HG02840 (cell line): ENCODE measurements around the gene CENPB.

Experiments used
- ATAC-seq: cut with Tn5 transposase; IDR thresholded peaks from one replicate; pipeline ENCODE4 v1.9.1; 2021; ENCODE audit warnings: mild to moderate bottlenecking, moderate library complexity, moderate number of reproducible peaks; ENCODE audit not compliant: unreplicated experiment, low FRiP score

CENPB gene

DNA sequence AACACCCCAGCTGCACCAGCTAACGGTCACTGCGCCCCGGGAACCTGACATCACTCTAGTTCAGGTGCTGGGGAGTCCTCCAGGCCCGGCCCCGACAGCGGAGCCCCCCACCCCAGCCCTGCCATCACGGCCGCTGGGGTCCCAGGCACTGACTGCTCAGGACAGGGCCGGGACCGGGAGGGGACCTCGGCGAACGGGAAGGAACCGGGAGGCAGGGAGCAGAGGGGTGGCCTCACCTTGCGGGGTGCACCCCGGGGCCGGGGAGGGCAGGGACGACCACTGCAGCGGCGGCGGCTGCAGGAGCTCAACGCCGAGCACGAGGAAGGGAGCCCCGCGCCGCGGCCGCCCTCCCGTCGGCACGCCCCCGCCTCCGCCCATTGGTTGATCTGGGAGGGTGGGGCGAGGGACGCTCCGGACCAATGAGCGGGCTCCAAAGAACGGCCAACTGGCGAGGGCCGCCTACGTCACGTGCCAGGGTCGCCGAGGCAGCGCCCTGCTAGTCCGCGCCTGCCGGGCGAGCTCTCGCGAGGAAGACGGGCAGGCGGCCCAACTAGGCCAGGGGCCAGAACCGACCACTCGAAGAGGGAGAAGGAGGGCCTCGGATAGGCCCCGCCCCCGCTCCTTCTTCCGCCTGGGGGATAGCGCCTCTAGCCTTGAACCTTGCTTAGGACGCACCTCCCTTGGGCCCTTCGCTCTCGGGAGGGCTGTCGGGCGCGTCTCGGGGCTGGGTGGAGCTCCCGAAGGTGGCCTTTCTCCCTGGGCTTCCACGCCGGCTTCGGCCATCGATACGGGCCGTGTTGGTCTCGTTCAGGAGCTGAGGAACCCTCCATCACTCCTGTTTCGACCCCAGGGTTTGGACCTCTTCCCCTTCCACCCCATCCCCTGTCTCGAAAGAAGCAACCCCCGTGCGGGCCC is 18.9 kb downstream of the CENPB start, which contains the start of gene ADISSP:
Gene ADISSP, minus strand, starts transcription at position 327 of the 915 bp plus-strand sequence. CDS start 7,653 bp downstream, outside the sequence.
- peak; percentile 95 for ATAC-seq

DNA sequence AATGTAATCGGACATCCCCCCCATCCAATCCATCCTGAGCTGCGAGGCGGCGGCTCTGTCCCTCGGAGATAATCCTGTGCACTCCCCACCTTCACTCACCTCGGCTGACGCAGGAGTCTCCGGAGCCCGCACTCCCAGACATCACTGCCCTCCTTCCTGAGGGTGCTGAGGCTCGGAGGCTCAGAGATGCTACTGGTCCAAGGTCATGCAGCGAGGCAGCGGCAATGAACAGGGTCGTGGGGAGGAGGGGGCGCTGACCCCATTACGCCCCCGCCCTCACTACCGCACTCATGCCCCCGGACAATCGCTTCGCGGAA is 19.5 kb downstream of the CENPB start:
- no peak for ATAC-seq

- no peak for ATAC-seq
Observed at GRCh38 chr20:3766422-3767109, 20.0 kb downstream of the CENPB start.

- ATAC-seq: no peak
Observed at GRCh38 chr20:3765171-3765882, 21.2 kb downstream of the CENPB start.

- ATAC-seq: no peak
Observed at GRCh38 chr20:3764659-3765058, 21.9 kb downstream of the CENPB start.

GRCh38 chr20:3763671-3764601 is 22.6 kb downstream of the CENPB start:
- no peak for ATAC-seq

- ATAC-seq: no peak
Observed at GRCh38 chr20:3760655-3761348, 25.7 kb downstream of the CENPB start.

GRCh38 chr20:3759884-3760283 is 26.7 kb downstream of the CENPB start:
- no peak for ATAC-seq

- no peak for ATAC-seq
Observed at GRCh38 chr20:3759316-3759823, 27.2 kb downstream of the CENPB start.

DNA sequence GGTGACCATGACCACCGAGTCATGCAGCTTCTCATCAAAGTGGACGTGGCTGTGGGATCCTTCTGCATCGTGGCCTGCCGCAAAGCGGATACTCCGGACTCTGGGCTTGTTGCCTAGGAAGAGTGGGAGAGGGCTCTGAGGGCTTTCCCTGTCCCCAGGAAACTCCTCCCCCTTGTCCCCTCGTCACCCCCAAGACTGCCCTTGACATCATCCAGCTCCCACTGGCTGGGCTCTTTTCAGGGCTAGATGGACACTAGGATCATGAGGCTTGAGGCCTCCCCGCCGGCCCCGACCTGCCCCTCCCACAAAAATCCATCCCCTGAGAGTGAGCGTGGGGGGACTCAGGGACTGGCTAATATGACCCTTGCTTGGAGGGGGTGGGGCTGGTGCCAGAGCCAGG is 28.0 kb downstream of the CENPB start:
- no peak for ATAC-seq

DNA sequence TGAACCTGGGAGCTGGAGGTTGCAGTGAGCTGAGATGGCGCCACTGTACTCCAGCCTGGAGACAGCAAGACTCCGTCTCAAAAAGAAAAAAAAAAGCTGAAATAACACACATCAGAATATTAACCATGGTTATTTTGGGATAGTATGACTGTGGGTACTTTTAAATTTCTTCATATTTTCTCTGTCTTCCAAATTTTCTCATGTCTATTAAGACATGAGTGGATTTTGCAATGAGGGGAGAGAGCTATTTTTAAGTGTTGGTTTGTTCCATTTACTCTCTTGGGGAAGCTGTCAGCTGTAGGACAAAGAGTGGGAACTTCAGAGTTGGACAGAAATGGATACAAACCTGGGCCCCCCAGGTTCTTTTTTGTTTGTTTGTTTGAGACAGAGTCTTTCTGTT is 29.3 kb downstream of the CENPB start:
- no peak for ATAC-seq

GRCh38 chr20:3755814-3756480 is 30.6 kb downstream of the CENPB start:
- no peak for ATAC-seq

DNA sequence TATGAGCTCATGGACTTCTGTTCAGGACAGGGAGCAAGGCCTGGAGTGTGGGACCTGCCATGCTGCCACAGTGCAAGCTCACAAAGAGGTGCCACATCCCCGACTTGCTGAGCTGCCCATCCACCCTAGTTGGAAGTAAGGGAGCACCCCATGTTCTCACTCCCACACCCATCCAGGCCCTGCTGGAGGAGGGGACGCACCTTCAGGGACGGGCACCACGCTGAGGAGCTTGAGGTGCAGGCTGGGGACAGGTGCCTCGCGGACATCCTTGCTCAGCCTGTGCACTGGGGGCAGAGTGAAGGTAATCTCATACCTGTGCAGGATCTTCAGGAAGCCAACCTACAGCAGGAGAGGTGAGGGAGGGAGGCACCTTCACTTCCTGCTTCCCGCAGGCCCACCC is 31.3 kb downstream of the CENPB start:
- ATAC-seq: no peak

GRCh38 chr20:3754276-3754630 is 32.3 kb downstream of the CENPB start:
- no peak for ATAC-seq

GRCh38 chr20:3753501-3754275 is 32.9 kb downstream of the CENPB start:
- ATAC-seq: no peak

DNA sequence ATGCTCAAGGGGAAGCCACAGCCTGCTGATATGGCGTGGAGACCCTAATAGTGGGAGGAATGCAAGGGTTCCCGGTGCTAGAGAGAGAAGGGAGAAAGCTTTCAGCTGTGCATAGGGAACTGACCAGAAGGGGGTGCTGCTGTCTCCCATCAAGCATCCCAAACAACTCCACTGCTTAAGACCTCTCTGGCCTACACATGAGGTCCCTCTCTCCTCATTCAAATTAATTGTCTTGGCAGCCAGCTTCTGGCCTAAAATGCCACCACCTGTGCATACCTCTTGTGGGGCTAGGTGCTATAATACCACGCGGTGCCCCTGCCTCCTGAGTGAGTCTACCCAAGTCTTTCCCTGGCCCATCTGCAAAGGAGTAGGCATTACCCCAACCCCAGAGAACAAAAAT is 33.4 kb downstream of the CENPB start:
- no peak for ATAC-seq

GRCh38 chr20:3752386-3752759 is 34.2 kb downstream of the CENPB start:
- ATAC-seq: no peak

DNA sequence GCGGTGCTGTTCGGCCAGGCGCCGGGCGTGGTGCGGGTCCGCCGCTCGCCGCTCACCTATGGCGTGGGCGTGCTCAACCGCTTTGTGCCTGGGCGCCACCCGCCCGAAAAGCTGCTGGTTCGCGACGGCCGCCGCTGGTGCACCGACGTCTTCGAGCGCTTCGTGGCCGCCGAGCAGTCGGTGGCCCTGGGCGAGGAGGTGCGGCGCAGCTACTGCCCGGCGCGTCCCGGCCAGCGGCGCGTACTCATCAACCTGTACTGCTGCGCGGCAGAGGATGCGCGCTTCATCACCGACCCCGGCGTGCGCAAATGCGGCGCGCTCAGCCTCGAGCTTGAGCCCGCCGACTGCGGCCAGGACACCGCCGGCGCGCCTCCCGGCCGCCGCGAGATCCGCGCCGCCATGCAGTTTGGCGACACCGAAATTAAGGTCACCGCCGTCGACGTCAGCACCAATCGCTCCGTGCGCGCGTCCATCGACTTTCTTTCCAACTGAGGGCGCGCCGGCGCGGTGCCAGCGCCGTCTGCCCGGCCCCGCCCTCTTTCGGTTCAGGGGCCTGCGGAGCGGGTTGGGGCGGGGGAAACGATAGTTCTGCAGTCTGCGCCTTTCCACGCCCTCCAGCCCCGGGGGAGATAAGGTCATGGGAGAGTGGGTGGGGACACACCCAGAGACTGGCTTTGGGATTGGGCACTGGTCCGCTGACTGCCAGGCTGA is 34.7 kb downstream of the CENPB start:
- ATAC-seq: no peak
